ENCODE measurements around the gene SMARCA5.

Gene SMARCA5

DNA sequence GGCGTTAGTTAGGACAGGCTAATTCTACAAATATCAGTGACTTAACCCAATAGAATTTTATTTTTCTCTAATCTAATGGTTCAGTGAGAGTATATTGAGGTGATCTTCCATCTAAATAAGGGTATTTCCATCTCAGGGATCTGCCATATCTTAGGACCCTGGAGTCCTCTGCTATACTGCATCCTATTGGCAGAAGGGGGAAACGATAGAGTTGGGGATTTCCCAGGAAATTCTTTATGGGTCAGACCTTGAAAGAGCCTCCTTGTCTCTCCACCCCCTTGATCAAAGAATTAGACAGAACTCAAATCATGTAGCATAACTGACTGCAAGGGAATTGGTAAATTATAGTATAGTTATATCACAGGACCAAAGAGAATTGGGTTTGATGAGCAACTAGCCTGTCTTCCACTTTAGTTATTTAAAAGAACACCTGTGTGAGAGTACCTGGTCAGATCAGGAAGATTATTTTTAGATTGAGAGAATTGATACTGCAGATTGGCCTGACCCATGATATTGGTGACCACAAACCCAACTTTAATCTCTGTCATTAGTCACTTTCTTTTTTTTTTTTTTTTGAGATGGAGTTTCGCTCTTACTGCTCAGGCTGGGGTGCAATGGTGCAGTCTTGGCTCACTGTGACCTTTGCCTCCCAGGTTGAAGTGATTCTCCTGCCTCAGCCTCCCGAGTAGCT is 25.6 kb downstream of the SMARCA5 start:
- no peaks in the 10 kb centered on the region for H3K27me3 ChIP-seq (ENCODE audit: control insufficient read depth, insufficient read depth, low read length)
- H3K4me1 ChIP-seq (ENCODE audit: control insufficient read depth, insufficient read depth, low read length) = no peaks in the 10 kb centered on the region
- peaks cover 100% of the 10 kb centered on the region for H3K36me3 ChIP-seq (ENCODE audit: control insufficient read depth, insufficient read depth, low read length)
- H3K4me3 ChIP-seq (ENCODE audit: low read depth, low read length) = no peak overlapping the region
- H3K9ac ChIP-seq (ENCODE audit: low read depth, low read length) = no peak overlapping the region
- H3K27ac ChIP-seq (ENCODE audit: low read depth, low read length) = no peak overlapping the region
- no peaks in the 10 kb centered on the region for H3K9me3 ChIP-seq (ENCODE audit: control insufficient read depth, insufficient read depth, low read length)

DNA sequence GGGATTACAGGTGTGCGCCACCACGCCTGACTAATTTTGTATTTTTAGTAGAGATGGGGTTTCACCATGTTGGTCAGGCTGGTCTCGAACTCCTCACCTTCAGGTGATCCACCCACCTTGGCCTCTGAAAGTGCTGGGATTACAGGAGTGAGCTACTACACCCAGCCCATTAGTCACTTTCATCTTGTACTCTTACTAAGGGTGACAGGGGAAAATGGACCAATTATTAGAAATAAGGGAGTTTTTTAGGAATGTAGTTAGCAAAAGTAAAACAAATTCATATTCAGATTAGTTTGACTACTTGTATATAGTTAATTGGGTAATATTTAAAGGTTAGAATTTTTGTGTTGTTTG is 26.1 kb downstream of the SMARCA5 start:
- Histone ChIP-seq H3K36me3 (ENCODE audit: control insufficient read depth, insufficient read depth, low read length) (peaks cover 100% of the 10 kb centered on the region), H3K27me3 (ENCODE audit: control insufficient read depth, insufficient read depth, low read length) (no peaks in the 10 kb centered on the region), H3K27ac (ENCODE audit: low read depth, low read length) (no peak overlapping the region), H3K9me3 (ENCODE audit: control insufficient read depth, insufficient read depth, low read length) (no peaks in the 10 kb centered on the region), H3K4me3 (ENCODE audit: low read depth, low read length) (no peak overlapping the region), H3K4me1 (ENCODE audit: control insufficient read depth, insufficient read depth, low read length) (no peaks in the 10 kb centered on the region), H3K9ac (ENCODE audit: low read depth, low read length) (no peak overlapping the region)

- no peaks in the 10 kb centered on the region for H3K9me3 ChIP-seq (ENCODE audit: control insufficient read depth, insufficient read depth, low read length)
- H3K27me3 ChIP-seq (ENCODE audit: control insufficient read depth, insufficient read depth, low read length) = no peaks in the 10 kb centered on the region
- no peak overlapping the region for H3K27ac ChIP-seq (ENCODE audit: low read depth, low read length)
- no peak overlapping the region for H3K9ac ChIP-seq (ENCODE audit: low read depth, low read length)
- peaks cover 99% of the 10 kb centered on the region for H3K36me3 ChIP-seq (ENCODE audit: control insufficient read depth, insufficient read depth, low read length)
- H3K4me1 ChIP-seq (ENCODE audit: control insufficient read depth, insufficient read depth, low read length) = no peaks in the 10 kb centered on the region; the same call in 1 of the 2 replicates
- H3K4me3 ChIP-seq (ENCODE audit: low read depth, low read length) = no peak overlapping the region
These were observed 36.4 kb downstream of the SMARCA5 start for GRCh38 chr4:143549928-143550327.

DNA sequence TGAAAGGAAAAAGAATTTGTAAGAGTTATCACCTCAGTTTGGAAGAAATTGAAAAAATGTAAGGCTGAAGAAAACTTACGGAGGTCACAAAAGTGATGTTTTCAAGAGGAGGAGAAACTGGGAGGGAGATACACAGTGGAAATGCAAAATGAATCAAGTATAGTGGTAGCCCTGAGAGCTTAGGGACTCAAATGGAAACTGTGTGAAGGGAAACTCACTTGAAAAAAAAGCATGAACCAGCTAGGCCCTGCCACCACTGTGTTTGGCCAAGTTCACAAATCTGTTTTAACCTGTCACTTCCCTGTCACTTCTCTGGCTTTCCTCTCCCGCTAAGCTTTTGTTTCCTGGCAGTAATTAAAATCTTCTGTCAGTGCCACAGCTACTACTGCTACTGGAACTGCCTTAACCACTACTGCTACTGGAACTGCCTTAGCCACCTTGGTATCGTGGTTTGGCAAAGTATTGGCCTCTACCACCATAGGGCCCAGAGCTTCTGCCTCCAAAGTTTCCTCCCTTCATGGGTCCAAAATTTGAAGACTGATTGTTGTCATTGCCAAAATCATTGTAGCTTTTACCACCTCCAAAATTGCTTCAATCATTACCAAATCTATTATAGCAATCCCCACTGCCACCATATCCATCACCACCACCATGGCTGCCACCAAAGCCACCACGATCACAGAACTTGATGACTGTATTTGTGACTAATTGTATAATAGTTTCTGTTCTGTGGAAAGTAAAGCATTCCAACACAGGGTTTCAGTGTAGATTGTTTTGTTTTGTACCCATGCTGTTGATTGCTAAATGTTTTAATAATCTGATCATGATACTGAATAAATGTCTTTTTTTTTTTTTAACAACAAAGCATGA is 41.5 kb downstream of the SMARCA5 start:
- Histone ChIP-seq H3K27me3 (ENCODE audit: control insufficient read depth, insufficient read depth, low read length) (peaks cover 5% of the 10 kb centered on the region), H3K27ac (ENCODE audit: low read depth, low read length) (no peak overlapping the region), H3K36me3 (ENCODE audit: control insufficient read depth, insufficient read depth, low read length) (peaks cover 54% of the 10 kb centered on the region), H3K4me3 (ENCODE audit: low read depth, low read length) (no peak overlapping the region), H3K9ac (ENCODE audit: low read depth, low read length) (no peak overlapping the region), H3K4me1 (ENCODE audit: control insufficient read depth, insufficient read depth, low read length) (0 out of 2 replicates have a peak, but pooled peaks cover 3% of the 10 kb centered on the region), H3K9me3 (ENCODE audit: control insufficient read depth, insufficient read depth, low read length) (no peaks in the 10 kb centered on the region)

GRCh38 chr4:143555676-143556075 is 42.2 kb downstream of the SMARCA5 start:
- no peak overlapping the region for H3K27ac ChIP-seq (ENCODE audit: low read depth, low read length)
- peaks cover 46% of the 10 kb centered on the region for H3K36me3 ChIP-seq (ENCODE audit: control insufficient read depth, insufficient read depth, low read length)
- no peak overlapping the region for H3K4me3 ChIP-seq (ENCODE audit: low read depth, low read length)

GRCh38 chr4:143558286-143558685 is 44.8 kb downstream of the SMARCA5 start:
- peaks cover 20% of the 10 kb centered on the region for H3K36me3 ChIP-seq (ENCODE audit: control insufficient read depth, insufficient read depth, low read length)

More at GRCh38 chr4:143555676-143556075, 42.2 kb downstream of the SMARCA5 start:
- Histone ChIP-seq H3K27me3 (ENCODE audit: control insufficient read depth, insufficient read depth, low read length) (peaks cover 7% of the 10 kb centered on the region), H3K4me1 (ENCODE audit: control insufficient read depth, insufficient read depth, low read length) (0 out of 2 replicates have a peak, but pooled peaks cover 3% of the 10 kb centered on the region), H3K9me3 (ENCODE audit: control insufficient read depth, insufficient read depth, low read length) (no peaks in the 10 kb centered on the region), H3K9ac (ENCODE audit: low read depth, low read length) (no peak overlapping the region)

GRCh38 chr4:143558823-143559756 is 45.6 kb downstream of the SMARCA5 start:
- Histone ChIP-seq H3K9me3 (ENCODE audit: control insufficient read depth, insufficient read depth, low read length) (no peaks in the 10 kb centered on the region), H3K9ac (ENCODE audit: low read depth, low read length) (peak overlapping the region; percentile 79), H3K4me3 (ENCODE audit: low read depth, low read length) (peak overlapping the region; percentile 74), H3K36me3 (ENCODE audit: control insufficient read depth, insufficient read depth, low read length) (peaks cover 12% of the 10 kb centered on the region), H3K27me3 (ENCODE audit: control insufficient read depth, insufficient read depth, low read length) (peaks cover 7% of the 10 kb centered on the region), H3K27ac (ENCODE audit: low read depth, low read length) (no peak overlapping the region), H3K4me1 (ENCODE audit: control insufficient read depth, insufficient read depth, low read length) (0 out of 2 replicates have a peak, but pooled peaks cover 3% of the 10 kb centered on the region)

More at GRCh38 chr4:143558286-143558685, 44.8 kb downstream of the SMARCA5 start:
- H3K4me1 ChIP-seq (ENCODE audit: control insufficient read depth, insufficient read depth, low read length) = 0 out of 2 replicates have a peak, but pooled peaks cover 3% of the 10 kb centered on the region
- H3K27ac ChIP-seq (ENCODE audit: low read depth, low read length) = no peak overlapping the region
- H3K27me3 ChIP-seq (ENCODE audit: control insufficient read depth, insufficient read depth, low read length) = peaks cover 7% of the 10 kb centered on the region
- H3K9ac ChIP-seq (ENCODE audit: low read depth, low read length) = no peak overlapping the region
- no peak overlapping the region for H3K4me3 ChIP-seq (ENCODE audit: low read depth, low read length)
- H3K9me3 ChIP-seq (ENCODE audit: control insufficient read depth, insufficient read depth, low read length) = no peaks in the 10 kb centered on the region

DNA sequence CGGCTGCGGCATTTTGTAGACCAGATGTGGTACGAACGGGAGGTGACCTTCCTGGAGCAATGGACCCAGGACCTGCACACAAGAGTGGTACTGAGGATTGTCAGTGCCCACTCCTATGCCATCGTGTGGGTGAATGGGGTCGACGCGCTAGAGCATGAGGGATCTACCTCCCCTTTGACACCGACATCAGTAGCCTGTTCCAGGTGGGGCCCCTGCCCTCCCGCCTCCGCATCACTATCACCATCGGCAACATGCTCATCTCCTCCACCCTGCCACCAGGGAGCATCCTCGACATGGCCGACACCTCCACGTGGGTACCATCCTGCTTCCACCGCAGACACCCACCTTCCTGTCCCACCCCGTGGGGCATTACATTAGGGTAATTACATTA is 46.2 kb downstream of the SMARCA5 start:
- H3K27ac ChIP-seq (ENCODE audit: low read depth, low read length) = no peak overlapping the region
- H3K36me3 ChIP-seq (ENCODE audit: control insufficient read depth, insufficient read depth, low read length) = peaks cover 7% of the 10 kb centered on the region
- H3K4me1 ChIP-seq (ENCODE audit: control insufficient read depth, insufficient read depth, low read length) = 0 out of 2 replicates have a peak, but pooled peaks cover 3% of the 10 kb centered on the region
- peak overlapping the region; percentile 74 for H3K4me3 ChIP-seq (ENCODE audit: low read depth, low read length)
- H3K27me3 ChIP-seq (ENCODE audit: control insufficient read depth, insufficient read depth, low read length) = peaks cover 7% of the 10 kb centered on the region
- peak overlapping the region; percentile 79 for H3K9ac ChIP-seq (ENCODE audit: low read depth, low read length)
- no peaks in the 10 kb centered on the region for H3K9me3 ChIP-seq (ENCODE audit: control insufficient read depth, insufficient read depth, low read length)

- 0 out of 2 replicates have a peak, but pooled peaks cover 3% of the 10 kb centered on the region for H3K4me1 ChIP-seq (ENCODE audit: control insufficient read depth, insufficient read depth, low read length)
- no peak overlapping the region for H3K4me3 ChIP-seq (ENCODE audit: low read depth, low read length)
- no peak overlapping the region for H3K9ac ChIP-seq (ENCODE audit: low read depth, low read length)
- no peaks in the 10 kb centered on the region for H3K9me3 ChIP-seq (ENCODE audit: control insufficient read depth, insufficient read depth, low read length)
- H3K36me3 ChIP-seq (ENCODE audit: control insufficient read depth, insufficient read depth, low read length) = no peaks in the 10 kb centered on the region
- no peak overlapping the region for H3K27ac ChIP-seq (ENCODE audit: low read depth, low read length)
- peaks cover 7% of the 10 kb centered on the region for H3K27me3 ChIP-seq (ENCODE audit: control insufficient read depth, insufficient read depth, low read length)
These were observed 51.0 kb downstream of the SMARCA5 start for GRCh38 chr4:143564472-143564871.

DNA sequence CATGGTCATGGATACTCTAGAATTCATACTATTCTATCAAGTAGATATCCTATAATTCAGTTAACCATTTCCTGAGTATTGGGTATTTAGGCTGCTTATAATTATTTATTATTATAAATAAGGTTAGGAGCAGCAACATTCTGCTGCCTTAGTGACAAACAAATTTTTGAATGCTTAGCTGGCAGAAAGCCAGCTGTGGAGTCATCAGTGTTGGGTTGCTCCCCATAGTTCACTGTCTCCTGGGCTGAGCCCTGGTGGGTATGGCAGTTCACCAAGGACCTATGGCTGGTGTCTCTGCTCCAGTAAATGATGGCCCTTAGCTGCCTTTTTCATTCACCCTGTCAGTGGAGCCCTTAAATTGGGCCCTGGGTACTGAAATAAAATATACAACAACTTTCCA is 61.8 kb downstream of the SMARCA5 start:
- Histone ChIP-seq H3K27me3 (ENCODE audit: control insufficient read depth, insufficient read depth, low read length) (no peaks in the 10 kb centered on the region), H3K9ac (ENCODE audit: low read depth, low read length) (no peak overlapping the region), H3K36me3 (ENCODE audit: control insufficient read depth, insufficient read depth, low read length) (no peaks in the 10 kb centered on the region), H3K4me1 (ENCODE audit: control insufficient read depth, insufficient read depth, low read length) (no peaks in the 10 kb centered on the region), H3K9me3 (ENCODE audit: control insufficient read depth, insufficient read depth, low read length) (no peaks in the 10 kb centered on the region), H3K4me3 (ENCODE audit: low read depth, low read length) (no peak overlapping the region), H3K27ac (ENCODE audit: low read depth, low read length) (no peak overlapping the region)
